MCF 10A (cell line): ENCODE measurements around the gene CCR5AS.

ENCODE experiments used
- BruUV-seq: library from RNA; stranded (reverse); fragments of 400-500 nt; replicated peaks from 2 replicates; lab custom pipeline; 2021; lab: Mats Ljungman, UMichigan
- CTCF ChIA-PET: fragments of 300-600 bp; sonication (Branson Sonifier 250); formaldehyde crosslinking; extraction: SDS; loops from one replicate; lab custom pipeline; 2021; ENCODE audit warnings: antibody characterized with exemption, inconsistent platforms; lab: Yijun Ruan, JAX
- POLR2A ChIA-PET: fragments of 300-600, 350-650 bp; sonication (Branson Sonifier 250); formaldehyde crosslinking; extraction: SDS; loops from one replicate; lab custom pipeline; 2020; ENCODE audit warnings: antibody characterized with exemption, inconsistent platforms; lab: Yijun Ruan, JAX
- DNase-seq: peaks from one replicate; pipeline ENCODE4 v3.0.0-alpha.2; 2018; ENCODE audit not compliant: unreplicated experiment
- H3K27ac Mint-ChIP-seq: one replicate; pipeline ENCODE4 v1.8.0; 2022; ENCODE audit warnings: mild to moderate bottlenecking, low read depth, mixed read lengths; ENCODE audit not compliant: unreplicated experiment
- H3K27me3 Mint-ChIP-seq: one replicate; pipeline ENCODE4 v1.8.0; 2022; ENCODE audit warnings: mixed read lengths; ENCODE audit not compliant: insufficient read depth, unreplicated experiment
- H3K36me3 Mint-ChIP-seq: one replicate; pipeline ENCODE4 v1.8.0; 2022; ENCODE audit warnings: mild to moderate bottlenecking, moderate library complexity, mixed read lengths; ENCODE audit not compliant: insufficient read depth, unreplicated experiment
- H3K4me1 Mint-ChIP-seq: one replicate; pipeline ENCODE4 v1.8.0; 2022; ENCODE audit warnings: mixed read lengths; ENCODE audit not compliant: insufficient read depth, unreplicated experiment
- H3K4me3 Mint-ChIP-seq: one replicate; pipeline ENCODE4 v1.8.0; 2022; ENCODE audit warnings: mild to moderate bottlenecking, moderate library complexity, mixed read lengths; ENCODE audit not compliant: unreplicated experiment
- H3K9me3 Mint-ChIP-seq: one replicate; pipeline ENCODE4 v1.8.0; 2022; ENCODE audit warnings: mixed read lengths; ENCODE audit not compliant: unreplicated experiment
- CTCF ChIP-seq: fragments of 200-600 bp; IDR thresholded peaks from one replicate; pipeline ENCODE4 v1.8.0; 2022; ENCODE audit warnings: antibody characterized with exemption, mild to moderate bottlenecking; ENCODE audit not compliant: unreplicated experiment
- intact Hi-C: fragments of 100-400 bp; cut with micrococcal nuclease; formaldehyde crosslinking; loops from 2 replicates; pipeline ENCODE4 v1.14.1; 2022

The CCR5AS gene

GRCh38 chr3:46400000-46400734 is 6.7 kb downstream of the CCR5AS start:
- BruUV-seq: no TSS peak
- H3K27me3 Mint-ChIP-seq: no peaks in the 10 kb centered on the region
- H3K4me3 Mint-ChIP-seq: no peak overlapping the region
- CTCF ChIA-PET: interaction anchor here (0.7 to 1.4 kb wide), 3 partner anchors 11 to 881 kb away, joined by 3 to 4 read pairs (median 3); no protein-coding TSS in a partner anchor
- no peak for TF ChIP-seq CTCF
- intact Hi-C loops: no loop called here
- H3K36me3 Mint-ChIP-seq: no peaks in the 10 kb centered on the region
- POLR2A ChIA-PET: no interaction called here
- no peaks in the 10 kb centered on the region for H3K9me3 Mint-ChIP-seq
- H3K4me1 Mint-ChIP-seq: peaks cover 4% of the 10 kb centered on the region
- H3K27ac Mint-ChIP-seq: no peak overlapping the region
- no peak for DNase-seq

DNA sequence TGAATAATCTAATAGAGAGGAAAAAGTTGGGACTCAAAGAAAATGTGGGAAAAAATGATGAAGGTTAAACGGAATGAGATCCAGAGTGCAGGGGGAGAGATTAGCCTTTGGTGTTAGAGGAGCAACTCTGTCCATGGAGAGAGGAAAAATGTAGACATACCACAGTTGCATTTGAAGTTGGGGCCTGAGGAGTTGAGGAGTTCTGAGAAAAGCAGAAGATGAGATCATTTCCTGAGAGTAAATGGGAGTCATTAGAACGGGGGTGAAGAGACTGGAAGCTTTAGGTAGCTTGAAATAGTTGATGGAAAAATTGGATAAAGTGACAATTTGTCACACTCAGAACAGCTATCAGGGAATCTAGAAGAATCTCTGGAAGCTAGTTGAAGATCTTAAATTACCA is 7.3 kb downstream of the CCR5AS start:
- ChIA-PET CTCF (interaction anchor here (0.7 to 1.4 kb wide), 2 partner anchors 11 to 320 kb away, joined by 3 read pairs; no protein-coding TSS in a partner anchor), POLR2A (no interaction called here)
- BruUV-seq: no TSS peak
- no peak for TF ChIP-seq CTCF
- no peak overlapping the region for H3K27ac Mint-ChIP-seq
- no peaks in the 10 kb centered on the region for H3K27me3 Mint-ChIP-seq
- H3K4me1 Mint-ChIP-seq: peaks cover 5% of the 10 kb centered on the region
- H3K36me3 Mint-ChIP-seq: no peaks in the 10 kb centered on the region
- H3K4me3 Mint-ChIP-seq: no peak overlapping the region
- intact Hi-C loops: no loop called here
- H3K9me3 Mint-ChIP-seq: no peaks in the 10 kb centered on the region
- no peak for DNase-seq

GRCh38 chr3:46399098-46399497 is 7.8 kb downstream of the CCR5AS start:
- no peak for DNase-seq
- Mint-ChIP-seq H3K27ac (no peak overlapping the region), H3K27me3 (no peaks in the 10 kb centered on the region), H3K4me1 (peaks cover 5% of the 10 kb centered on the region), H3K36me3 (no peaks in the 10 kb centered on the region), H3K4me3 (no peak overlapping the region), H3K9me3 (no peaks in the 10 kb centered on the region)
- TF ChIP-seq CTCF: no peak
- BruUV-seq: no TSS peak
- intact Hi-C loops: no loop called here
- POLR2A ChIA-PET: no interaction called here
- CTCF ChIA-PET: interaction anchor here (0.6 to 1.4 kb wide), 3 partner anchors 90 to 320 kb away, joined by 3 to 4 read pairs (median 3); no protein-coding TSS in a partner anchor

DNA sequence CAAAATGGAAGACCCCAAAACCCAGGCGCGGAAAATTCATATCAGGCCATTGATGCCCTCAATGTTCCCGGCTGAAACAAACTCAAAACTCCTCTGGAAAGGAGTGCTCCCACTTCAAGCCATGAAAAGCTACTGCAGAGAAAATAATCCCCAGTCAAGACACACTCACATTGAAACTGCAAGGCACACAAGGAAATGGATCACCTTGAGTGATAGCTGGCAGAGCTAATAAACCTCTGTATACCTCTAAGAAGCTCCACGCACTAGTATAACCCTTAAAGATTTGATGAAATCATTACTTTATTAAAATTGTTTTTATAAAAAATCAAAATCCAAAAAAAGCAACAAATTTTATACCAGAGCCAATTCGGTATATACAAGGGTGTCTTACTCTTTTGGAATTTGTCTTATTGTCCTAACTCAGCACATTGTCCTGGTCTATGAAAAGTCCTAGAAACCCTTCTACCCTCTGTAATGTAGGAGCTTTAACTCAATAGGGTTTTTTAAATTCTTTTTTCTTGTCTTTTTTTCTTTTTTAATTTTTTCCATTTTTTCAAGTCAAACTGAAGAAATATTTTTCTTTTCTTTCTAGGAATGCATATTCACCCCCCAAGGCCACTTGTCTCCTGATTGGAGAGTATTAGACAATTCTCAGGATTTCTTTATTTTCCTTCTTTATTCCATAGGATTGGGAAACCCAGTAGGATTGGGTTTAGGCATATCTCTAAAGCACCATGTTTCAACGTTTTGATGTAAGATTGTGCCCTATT is 8.5 kb downstream of the CCR5AS start:
- Mint-ChIP-seq H3K4me1 (peaks cover 7% of the 10 kb centered on the region), H3K4me3 (no peak overlapping the region), H3K27me3 (no peaks in the 10 kb centered on the region), H3K9me3 (no peaks in the 10 kb centered on the region), H3K27ac (no peak overlapping the region), H3K36me3 (peaks cover 1% of the 10 kb centered on the region)
- DNase-seq: no peak
- ChIA-PET POLR2A (interaction anchor here (1.3 kb wide), 1 partner anchor 11 kb away, joined by 3 read pairs; no protein-coding TSS in a partner anchor), CTCF (interaction anchor here (0.6 to 0.7 kb wide), 2 partner anchors 91 to 302 kb away, joined by 3 to 4 read pairs; no protein-coding TSS in a partner anchor)
- no peak for TF ChIP-seq CTCF
- intact Hi-C loops: no loop called here
- BruUV-seq: no TSS peak
